ENCODE data around the gene USP6NL. TPM values are rescaled to one million over a fixed set of nuclear protein-coding genes. Genes with fewer than 3 reads are reported as not detected.
A peak's percentile ranks its signal among the peaks of the same experiment; 100 is the strongest.

Gene USP6NL
- total RNA-seq, 1 experiment from 2014 or later, result 24.6 TPM

DNA sequence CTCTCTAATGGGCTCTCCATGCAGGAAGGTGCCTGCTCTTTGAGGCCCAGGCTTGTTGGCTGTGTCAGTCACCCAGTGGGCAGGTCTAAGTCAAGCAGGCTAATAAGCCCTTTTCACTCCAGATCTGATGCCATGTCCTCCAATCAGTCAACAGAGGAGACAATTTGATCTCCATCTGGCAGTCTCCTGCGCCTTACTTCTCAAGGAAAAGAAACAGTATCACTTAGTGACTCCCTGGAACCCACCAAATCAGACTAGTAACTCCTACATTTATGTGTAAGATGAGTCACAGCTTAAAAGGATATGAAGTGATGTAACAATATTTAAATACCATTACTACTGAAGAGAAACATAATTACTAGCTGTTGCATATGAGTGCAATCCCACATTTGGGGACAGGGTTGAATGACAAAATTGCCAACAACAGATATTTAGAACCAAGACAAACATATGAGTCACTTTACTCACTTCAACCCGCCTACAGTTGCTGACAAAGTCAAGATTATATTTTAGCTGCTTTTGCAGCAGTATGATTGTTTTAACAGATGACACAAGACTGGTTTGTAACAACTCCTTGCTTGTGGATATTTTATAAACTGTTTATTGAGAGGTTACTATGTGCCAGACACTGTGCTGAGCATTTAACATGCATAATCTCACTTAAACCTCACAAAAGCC lies 72.1 kb downstream of the USP6NL start:
- H3K27ac ChIP-seq (ENCODE audit: low read depth, low read length), result no peak overlapping the region
- POLR2A ChIA-PET, result interaction anchor here (0.7 kb wide), 1 partner anchor 50 kb away, joined by 3 read pairs; no protein-coding TSS in a partner anchor
- H4K20me1 ChIP-seq (ENCODE audit: insufficient read depth), result no peaks in the 10 kb centered on the region

More for the DNA sequence above, 72.1 kb downstream of the USP6NL start:
- H3K9me2 ChIP-seq (ENCODE audit: insufficient read depth), result no peaks in the 10 kb centered on the region
- no TSS peak for BruUV-seq (replicated peaks)
- H3K36me3 ChIP-seq (ENCODE audit: control insufficient read depth in 1 of 2, insufficient read depth in 2 of 2, low read length in 2 of 2), result no peaks in the 10 kb centered on the region
- H3K9me3 ChIP-seq (ENCODE audit: control insufficient read depth in 1 of 2, insufficient read depth in 1 of 2, low read depth in 1 of 2, low read length in 2 of 2), result no peaks in the 10 kb centered on the region
- H3K4me2 ChIP-seq (ENCODE audit: low read length), result peak overlapping the region; percentile 41
- no peak overlapping the region for H3K9ac ChIP-seq (ENCODE audit: low read length)
- H3K4me3 ChIP-seq (replicated peaks in 1 of 2; ENCODE audit: low read depth in 1 of 2, low read length in 2 of 2), result no peak overlapping the region; a peak in 1 of 4 replicates
- peaks cover 72% of the 10 kb centered on the region for H3K79me2 ChIP-seq (ENCODE audit: insufficient read depth, low read length)
- intact Hi-C loops (cut with micrococcal nuclease), result no loop called here
- peaks cover 9 to 23% of the 10 kb centered on the region in 2 experiments for H3K4me1 ChIP-seq (ENCODE audit: control insufficient read depth in 1 of 2, insufficient read depth in 2 of 2, low read length in 2 of 2)
- CTCF ChIA-PET, result no interaction called here
- H2AFZ ChIP-seq (ENCODE audit: low read depth, low read length, poor library complexity, severe bottlenecking), result no peak overlapping the region
- TF ChIP-seq EZH2 (IDR thresholded peaks at IDR 0.05) (no peak), SP1 (IDR thresholded peaks at IDR 0.05; ENCODE audit: low read depth) (peak; percentile 53; the same call in 1 of the 2 replicates), POLR2A (IDR thresholded peaks at IDR 0.05; ENCODE audit: borderline replicate concordance, extremely low read depth, insufficient read depth, insufficient read length) (no peak), FOSL1 (IDR thresholded peaks at IDR 0.05; ENCODE audit: low read depth) (peak; percentile 49), RAD21 (IDR thresholded peaks at IDR 0.05; ENCODE audit: low read depth) (0 out of 2 replicates have a peak, but pooled peaks have one; percentile 7), CEBPB (IDR thresholded peaks at IDR 0.05; ENCODE audit: low read depth) (peak; percentile 83), JUND (IDR thresholded peaks at IDR 0.05) (peak; percentile 45)
- TF ChIP-seq, protein P1, sequence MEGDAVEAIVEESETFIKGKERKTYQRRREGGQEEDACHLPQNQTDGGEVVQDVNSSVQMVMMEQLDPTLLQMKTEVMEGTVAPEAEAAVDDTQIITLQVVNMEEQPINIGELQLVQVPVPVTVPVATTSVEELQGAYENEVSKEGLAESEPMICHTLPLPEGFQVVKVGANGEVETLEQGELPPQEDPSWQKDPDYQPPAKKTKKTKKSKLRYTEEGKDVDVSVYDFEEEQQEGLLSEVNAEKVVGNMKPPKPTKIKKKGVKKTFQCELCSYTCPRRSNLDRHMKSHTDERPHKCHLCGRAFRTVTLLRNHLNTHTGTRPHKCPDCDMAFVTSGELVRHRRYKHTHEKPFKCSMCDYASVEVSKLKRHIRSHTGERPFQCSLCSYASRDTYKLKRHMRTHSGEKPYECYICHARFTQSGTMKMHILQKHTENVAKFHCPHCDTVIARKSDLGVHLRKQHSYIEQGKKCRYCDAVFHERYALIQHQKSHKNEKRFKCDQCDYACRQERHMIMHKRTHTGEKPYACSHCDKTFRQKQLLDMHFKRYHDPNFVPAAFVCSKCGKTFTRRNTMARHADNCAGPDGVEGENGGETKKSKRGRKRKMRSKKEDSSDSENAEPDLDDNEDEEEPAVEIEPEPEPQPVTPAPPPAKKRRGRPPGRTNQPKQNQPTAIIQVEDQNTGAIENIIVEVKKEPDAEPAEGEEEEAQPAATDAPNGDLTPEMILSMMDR (IDR thresholded peaks at IDR 0.05 in 2 of 3, conservative IDR thresholded peaks at IDR 0.05 in 1 of 3; ENCODE audit: borderline replicate concordance in 1 of 3, insufficient read depth in 1 of 3, low read depth in 2 of 3, low read length in 2 of 3), result no peak
- TF ChIP-seq, protein P2, sequence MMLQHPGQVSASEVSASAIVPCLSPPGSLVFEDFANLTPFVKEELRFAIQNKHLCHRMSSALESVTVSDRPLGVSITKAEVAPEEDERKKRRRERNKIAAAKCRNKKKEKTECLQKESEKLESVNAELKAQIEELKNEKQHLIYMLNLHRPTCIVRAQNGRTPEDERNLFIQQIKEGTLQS (IDR thresholded peaks at IDR 0.05), result peak; percentile 36; the same call in 1 of the 2 replicates
- RAD21 ChIA-PET (ENCODE audit: low non-redundant PET in 1 of 2, low total read pairs in 2 of 2, uncharacterized antibody in 2 of 2, unreplicated experiment in 2 of 2), result no interaction called here
- ATAC-seq (peak; percentile 73), DNase-seq (ENCODE audit: low read depth, low spot score) (peak; percentile 46)
- no peaks in the 10 kb centered on the region for H3K27me3 ChIP-seq (ENCODE audit: insufficient read depth, low read length)
